SK-N-SH (cell line): Measurements from ENCODE around the gene GAP43. TPM values are rescaled to one million over a fixed set of nuclear protein-coding genes. Genes with fewer than 3 reads are reported as not detected.

Experiments
- CTCF ChIA-PET: fragments of 300-600, 350-600 bp; formaldehyde crosslinking; extraction: SDS; loops from one replicate; lab custom pipeline; 2021; lab: Yijun Ruan, JAX
- POLR2A ChIA-PET: fragments of 350-600 bp; sonication (Branson Sonifier 250); formaldehyde crosslinking; extraction: SDS; loops from one replicate; lab custom pipeline; 2020; ENCODE audit warnings: antibody characterized with exemption, inconsistent platforms; lab: Yijun Ruan, JAX
- DNase-seq: peaks from one replicate; pipeline ENCODE4 v3.0.0; 2012
- H2AFZ ChIP-seq: fragments of 200-600 bp; sonication (generic); 2 replicates; pipeline ENCODE4 v1.8.1; 2016; ENCODE audit warnings: antibody characterized with exemption, mild to moderate bottlenecking, low read depth
- H3F3A ChIP-seq: fragments of 200-600 bp; sonication (generic); replicated peaks from 2 replicates; pipeline ENCODE3; 2016; ENCODE audit warnings: antibody characterized with exemption, mild to moderate bottlenecking; ENCODE audit not compliant: insufficient read depth
- H3K27ac ChIP-seq, 2 experiments: fragments of 200-500 bp in 1 of 2; fragments of 200-600 bp in 1 of 2; sonication (Bioruptor generic) in 1 of 2; sonication (generic), shearing (Covaris generic) in 1 of 2; 2 replicates each; pipeline versions ENCODE4 v1.5.1 to v1.6.1; 2014 to 2016; ENCODE audit warnings: low read depth in 2 of 2, inconsistent platforms in 1 of 2, low read length in 1 of 2, mild to moderate bottlenecking in 1 of 2, mixed read lengths in 1 of 2
- H3K27me3 ChIP-seq: fragments of 200-600 bp; sonication (generic), shearing (Covaris generic); 2 replicates; pipeline ENCODE4 v1.6.1; 2016; ENCODE audit warnings: mixed run types; ENCODE audit not compliant: insufficient read depth
- H3K36me3 ChIP-seq, 2 experiments: fragments of 200-500 bp in 1 of 2; fragments of 200-600 bp in 1 of 2; sonication (Bioruptor generic) in 1 of 2; sonication (generic) in 1 of 2; replicated peaks in 1 of 2; 2 replicates each; pipeline versions ENCODE3 to v1.5.1; 2014 to 2016; ENCODE audit warnings: low read length in 1 of 2, mild to moderate bottlenecking in 1 of 2; ENCODE audit not compliant: insufficient read depth in 2 of 2, control insufficient read depth in 1 of 2
- H3K4me1 ChIP-seq, 2 experiments: fragments of 200-500 bp in 1 of 2; fragments of 200-600 bp in 1 of 2; sonication (Bioruptor generic) in 1 of 2; sonication (generic), shearing (Covaris generic) in 1 of 2; 2 replicates each; pipeline versions ENCODE4 v1.5.1 to v1.6.1; 2014 to 2016; ENCODE audit warnings: low read depth in 1 of 2, low read length in 1 of 2, mixed run types in 1 of 2; ENCODE audit not compliant: insufficient read depth in 2 of 2, control insufficient read depth in 1 of 2
- H3K4me2 ChIP-seq: fragments of 200-600 bp; sonication (generic), shearing (Covaris generic); 2 replicates; pipeline ENCODE4 v1.6.1; 2017; ENCODE audit warnings: mixed run types
- H3K4me3 ChIP-seq, 2 experiments: fragments of 200-500 bp in 1 of 2; fragments of 200-600 bp in 1 of 2; sonication (Bioruptor generic) in 1 of 2; sonication (generic), shearing (Covaris generic) in 1 of 2; 2 replicates each; pipeline versions ENCODE4 v1.5.1 to v1.8.1; 2014 to 2016; ENCODE audit warnings: low read depth in 2 of 2, inconsistent platforms in 1 of 2, low read length in 1 of 2, mild to moderate bottlenecking in 1 of 2, mixed read lengths in 1 of 2, moderate library complexity in 1 of 2
- H3K79me2 ChIP-seq: fragments of 200-600 bp; sonication (generic); 2 replicates; pipeline ENCODE4 v1.8.1; 2017; ENCODE audit warnings: mild to moderate bottlenecking; ENCODE audit not compliant: insufficient read depth
- H3K9ac ChIP-seq: fragments of 200-600 bp; sonication (generic); 2 replicates; pipeline ENCODE4 v1.6.1; 2017; ENCODE audit warnings: mixed run types
- H3K9me2 ChIP-seq: fragments of 200-600 bp; sonication (generic); 2 replicates; pipeline ENCODE4 v1.6.1; 2017; ENCODE audit warnings: mixed run types
- H3K9me3 ChIP-seq: fragments of 200-600 bp; sonication (generic); 2 replicates; pipeline ENCODE4 v1.6.1; 2017; ENCODE audit warnings: mixed run types, mild to moderate bottlenecking, moderate library complexity
- H4K20me1 ChIP-seq: fragments of 200-600 bp; sonication (generic); 2 replicates; pipeline ENCODE4 v1.6.1; 2017; ENCODE audit warnings: mild to moderate bottlenecking, mixed run types; ENCODE audit not compliant: insufficient read depth
- CHD2 ChIP-seq: fragments of 150-350 bp; IDR thresholded peaks from 2 replicates; pipeline ENCODE4 v1.6.1; 2018; ENCODE audit warnings: low read length; ENCODE audit not compliant: partially characterized antibody
- CTCF ChIP-seq: fragments of 200-600 bp; sonication (generic); IDR thresholded peaks from 2 replicates; pipeline ENCODE4 v1.6.1; 2017; ENCODE audit warnings: antibody characterized with exemption, mild to moderate bottlenecking, moderate library complexity
- FOSL2 ChIP-seq: IDR thresholded peaks from 2 replicates; pipeline ENCODE4 v1.4.0; 2012; ENCODE audit warnings: low read depth, mild to moderate bottlenecking, moderate library complexity, borderline replicate concordance
- GABPA ChIP-seq: IDR thresholded peaks from 2 replicates; pipeline ENCODE4 v1.4.0; 2012; ENCODE audit warnings: low read depth, mild to moderate bottlenecking
- GATA2 ChIP-seq: sonication (generic); formaldehyde crosslinking; IDR thresholded peaks from 2 replicates; pipeline ENCODE4 v1.5.0; 2020; ENCODE audit warnings: mild to moderate bottlenecking, missing genetic modification reagents
- IRF3 ChIP-seq: fragments of 150-350 bp; IDR thresholded peaks from 2 replicates; pipeline ENCODE4 v1.6.1; 2016; ENCODE audit warnings: mild to moderate bottlenecking, low read depth, low read length
- JUND ChIP-seq: IDR thresholded peaks from 2 replicates; pipeline ENCODE4 v1.4.0; 2012
- MAX ChIP-seq: IDR thresholded peaks from 2 replicates; pipeline ENCODE4 v1.4.0; 2012; ENCODE audit warnings: low read depth
- MEF2A ChIP-seq: IDR thresholded peaks from 2 replicates; pipeline ENCODE4 v1.4.0; 2012; ENCODE audit warnings: low read depth, borderline replicate concordance
- MXI1 ChIP-seq: IDR thresholded peaks from 2 replicates; pipeline ENCODE4 v1.6.1; 2012; ENCODE audit warnings: mild to moderate bottlenecking, low read depth, low read length, improper control_type of control experiment
- NFIC ChIP-seq: IDR thresholded peaks from 2 replicates; pipeline ENCODE4 v1.4.0; 2012; ENCODE audit warnings: borderline replicate concordance
- NRF1 ChIP-seq: IDR thresholded peaks from 2 replicates; pipeline ENCODE4 v1.6.1; 2012; ENCODE audit warnings: low read depth, mild to moderate bottlenecking, low read length
- PBX3 ChIP-seq: IDR thresholded peaks from 2 replicates; pipeline ENCODE4; 2012
- POLR2AphosphoS5 ChIP-seq: IDR thresholded peaks from 2 replicates; pipeline ENCODE4 v1.6.1; 2012; ENCODE audit warnings: low read depth, low read length
- REST ChIP-seq: IDR thresholded peaks from 2 replicates; pipeline ENCODE4 v1.6.1; 2012; ENCODE audit warnings: mild to moderate bottlenecking, low read depth, low read length, moderate library complexity
- RFX5 ChIP-seq: IDR thresholded peaks from 2 replicates; pipeline ENCODE4 v1.6.1; 2012; ENCODE audit warnings: mild to moderate bottlenecking, improper control_type of control experiment, low read length
- RXRA ChIP-seq: IDR thresholded peaks from 2 replicates; pipeline ENCODE4 v1.4.0; 2012; ENCODE audit warnings: low read depth, mild to moderate bottlenecking, borderline replicate concordance
- TCF12 ChIP-seq: IDR thresholded peaks from 2 replicates; pipeline ENCODE4 v1.4.0; 2012
- TEAD4 ChIP-seq: IDR thresholded peaks from 2 replicates; pipeline ENCODE4 v1.4.0; 2012; ENCODE audit warnings: mild to moderate bottlenecking, borderline replicate concordance; ENCODE audit not compliant: insufficient read depth
- USF1 ChIP-seq: IDR thresholded peaks from 2 replicates; pipeline ENCODE4 v1.4.0; 2012; ENCODE audit warnings: low read depth, borderline replicate concordance
- USF2 ChIP-seq: fragments of 150-350 bp; IDR thresholded peaks from 2 replicates; pipeline ENCODE4 v1.6.1; 2017; ENCODE audit warnings: antibody characterized with exemption, low read length, low read depth, borderline replicate concordance
- YY1 ChIP-seq: IDR thresholded peaks from 2 replicates; pipeline ENCODE4 v1.4.0; 2012; ENCODE audit warnings: low read depth, mild to moderate bottlenecking
- WGBS: methylation state at CpG from one replicate; pipeline ENCODE4 v1.1.6; 2017; ENCODE audit warnings: low lambda C conversion rate; 5-methylcytosine and 5-hydroxymethylcytosine counted together
- polyA plus RNA-seq, 3 experiments: library from polyadenylated mRNA; depleted of rRNA; stranded (reverse); fragments of >200 nt; gene quantifications; 2 replicates each; pipeline ENCODE4 v1.2.3, GENCODE V29; 2012

Gene GAP43
- 13.6 and 14.0 TPM in 2 replicates for polyA plus RNA-seq (2012; rRNA removed)
- polyA plus RNA-seq (2012; cell fraction: cytosol; rRNA removed): 15.4 and 16.3 TPM in 2 replicates
- polyA plus RNA-seq (2012; cell fraction: nucleus; rRNA removed): 4.6 and 5.9 TPM in 2 replicates

- no peaks in the 10 kb centered on the region for H3K36me3 ChIP-seq
- H3K9ac ChIP-seq: peak within 1 kb of the TSS; percentile 22; the same call in 1 of the 2 replicates
- ChIA-PET POLR2A (no interaction called here), CTCF (interaction anchor here (0.6 to 3.7 kb wide), 4 partner anchors 10 to 375 kb away, joined by 3 to 13 read pairs (median 6); no protein-coding TSS in a partner anchor)
- no peaks in the 10 kb centered on the region for H3K27me3 ChIP-seq
- no peaks in the 10 kb centered on the region for H3K9me2 ChIP-seq
- H3K27ac ChIP-seq: peak within 1 kb of the TSS in 1 of 2 experiments; percentile 56; a peak in 1 of 4 replicates
- DNase-seq: peak; percentile 51
- peak within 1 kb of the TSS; percentile 85 for H3K4me2 ChIP-seq
- H4K20me1 ChIP-seq: no peaks in the 10 kb centered on the region
- peak within 1 kb of the TSS; percentile 49 to 63 for H3K4me3 ChIP-seq
- H2AFZ ChIP-seq: peak within 1 kb of the TSS; percentile 85
- H3K4me1 ChIP-seq: peaks cover 10 to 11% of the 10 kb centered on the region in 2 experiments; a peak in 3 of 4 replicates
- H3K9me3 ChIP-seq: no peaks in the 10 kb centered on the region
- peaks cover 9% of the 10 kb centered on the region for H3F3A ChIP-seq
- no peaks in the 10 kb centered on the region for H3K79me2 ChIP-seq
- 8% methylated on average over 20 of the region's 20 CpGs for WGBS
- TF ChIP-seq PBX3 (0 out of 2 replicates have a peak, but pooled peaks have one; percentile 5), POLR2AphosphoS5 (no peak), MXI1 (peak; percentile 56; the same call in 1 of the 2 replicates), MEF2A (no peak), USF2 (no peak), YY1 (no peak), TCF12 (0 out of 2 replicates have a peak, but pooled peaks have one; percentile 23), GABPA (no peak), NRF1 (no peak), RFX5 (peak; percentile 24; the same call in 1 of the 2 replicates), RXRA (no peak), GATA2 (CRISPR knock-in tag) (no peak), TEAD4 (no peak), NFIC (no peak), MAX (peak; percentile 93), FOSL2 (peak; percentile 50; the same call in 1 of the 2 replicates), CHD2 (peak; percentile 93), JUND (no peak), USF1 (no peak), REST (no peak; the same call in 1 of the 2 replicates), CTCF (no peak; the same call in 1 of the 2 replicates), IRF3 (no peak)
Measured at GRCh38 chr3:115623044-115623868, at the start of gene GAP43. Gene GAP43 (plus strand): TSS chr3:115623510. CDS start chr3:115623690, 180 bp downstream.
